ENCODE data around the gene PTPRD.

Gene PTPRD

GRCh38 chr9:10255758-10256157 is 357.0 kb downstream of the PTPRD start:
- DNase-seq (ENCODE audit: insufficient read length, low spot score) = no peak
- TF ChIP-seq CTCF (IDR thresholded peaks at IDR 0.05; ENCODE audit: insufficient read depth, missing control alignments) = no peak
- no peak for FAIRE-seq

GRCh38 chr9:10254338-10254737 is 358.5 kb downstream of the PTPRD start:
- DNase-seq (ENCODE audit: insufficient read length, low spot score) (no peak), FAIRE-seq (no peak)
- no peak for TF ChIP-seq CTCF (IDR thresholded peaks at IDR 0.05; ENCODE audit: insufficient read depth, missing control alignments)

GRCh38 chr9:10253341-10253740 is 359.5 kb downstream of the PTPRD start:
- TF ChIP-seq CTCF (IDR thresholded peaks at IDR 0.05; ENCODE audit: insufficient read depth, missing control alignments) = no peak
- FAIRE-seq = no peak
- DNase-seq (ENCODE audit: insufficient read length, low spot score) = no peak

GRCh38 chr9:10252174-10252573 is 360.6 kb downstream of the PTPRD start:
- FAIRE-seq = no peak
- TF ChIP-seq CTCF (IDR thresholded peaks at IDR 0.05; ENCODE audit: insufficient read depth, missing control alignments) = no peak
- no peak for DNase-seq (ENCODE audit: insufficient read length, low spot score)

- no peak for FAIRE-seq
- no peak for DNase-seq (ENCODE audit: insufficient read length, low spot score)
- TF ChIP-seq CTCF (IDR thresholded peaks at IDR 0.05; ENCODE audit: insufficient read depth, missing control alignments) = no peak
Measured at GRCh38 chr9:10251490-10251889, 361.3 kb downstream of the PTPRD start.

GRCh38 chr9:10250219-10250618 is 362.6 kb downstream of the PTPRD start:
- DNase-seq (ENCODE audit: insufficient read length, low spot score) (no peak), FAIRE-seq (no peak)
- no peak for TF ChIP-seq CTCF (IDR thresholded peaks at IDR 0.05; ENCODE audit: insufficient read depth, missing control alignments)

- FAIRE-seq (peak; percentile 29), DNase-seq (ENCODE audit: insufficient read length, low spot score) (no peak)
- no peak for TF ChIP-seq CTCF (IDR thresholded peaks at IDR 0.05; ENCODE audit: insufficient read depth, missing control alignments)
Measured at GRCh38 chr9:10248890-10249289, 363.9 kb downstream of the PTPRD start.
